Endometrial microvascular endothelial cells (primary cell): ENCODE results near the gene SENP6. TPM values are rescaled to one million over a fixed set of nuclear protein-coding genes. Genes with fewer than 3 reads are reported as not detected.
"Not testable (repeated sequence)": the region's sequence is repeated elsewhere in the genome, so short reads cannot be mapped to it uniquely, and the experiment has no call there.

ENCODE experiments used
- in situ Hi-C: cut with HindIII; loops from 2 replicates; pipeline ENCODE4 v1.10.0; 2017; ENCODE audit warnings: low sequenced_read_pairs, low pct_unique_long_range_greater_than_20kb; ENCODE audit errors: inconsistent ontology term
- total RNA-seq: library from RNA; depleted of rRNA; stranded (reverse); fragments of >200 nt; gene quantifications from one replicate; pipeline ENCODE4 v1.2.3, GENCODE V29; 2015; ENCODE audit errors: inconsistent ontology term

The SENP6 gene, protein sequence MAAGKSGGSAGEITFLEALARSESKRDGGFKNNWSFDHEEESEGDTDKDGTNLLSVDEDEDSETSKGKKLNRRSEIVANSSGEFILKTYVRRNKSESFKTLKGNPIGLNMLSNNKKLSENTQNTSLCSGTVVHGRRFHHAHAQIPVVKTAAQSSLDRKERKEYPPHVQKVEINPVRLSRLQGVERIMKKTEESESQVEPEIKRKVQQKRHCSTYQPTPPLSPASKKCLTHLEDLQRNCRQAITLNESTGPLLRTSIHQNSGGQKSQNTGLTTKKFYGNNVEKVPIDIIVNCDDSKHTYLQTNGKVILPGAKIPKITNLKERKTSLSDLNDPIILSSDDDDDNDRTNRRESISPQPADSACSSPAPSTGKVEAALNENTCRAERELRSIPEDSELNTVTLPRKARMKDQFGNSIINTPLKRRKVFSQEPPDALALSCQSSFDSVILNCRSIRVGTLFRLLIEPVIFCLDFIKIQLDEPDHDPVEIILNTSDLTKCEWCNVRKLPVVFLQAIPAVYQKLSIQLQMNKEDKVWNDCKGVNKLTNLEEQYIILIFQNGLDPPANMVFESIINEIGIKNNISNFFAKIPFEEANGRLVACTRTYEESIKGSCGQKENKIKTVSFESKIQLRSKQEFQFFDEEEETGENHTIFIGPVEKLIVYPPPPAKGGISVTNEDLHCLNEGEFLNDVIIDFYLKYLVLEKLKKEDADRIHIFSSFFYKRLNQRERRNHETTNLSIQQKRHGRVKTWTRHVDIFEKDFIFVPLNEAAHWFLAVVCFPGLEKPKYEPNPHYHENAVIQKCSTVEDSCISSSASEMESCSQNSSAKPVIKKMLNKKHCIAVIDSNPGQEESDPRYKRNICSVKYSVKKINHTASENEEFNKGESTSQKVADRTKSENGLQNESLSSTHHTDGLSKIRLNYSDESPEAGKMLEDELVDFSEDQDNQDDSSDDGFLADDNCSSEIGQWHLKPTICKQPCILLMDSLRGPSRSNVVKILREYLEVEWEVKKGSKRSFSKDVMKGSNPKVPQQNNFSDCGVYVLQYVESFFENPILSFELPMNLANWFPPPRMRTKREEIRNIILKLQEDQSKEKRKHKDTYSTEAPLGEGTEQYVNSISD
- 34.0 TPM for total RNA-seq

DNA sequence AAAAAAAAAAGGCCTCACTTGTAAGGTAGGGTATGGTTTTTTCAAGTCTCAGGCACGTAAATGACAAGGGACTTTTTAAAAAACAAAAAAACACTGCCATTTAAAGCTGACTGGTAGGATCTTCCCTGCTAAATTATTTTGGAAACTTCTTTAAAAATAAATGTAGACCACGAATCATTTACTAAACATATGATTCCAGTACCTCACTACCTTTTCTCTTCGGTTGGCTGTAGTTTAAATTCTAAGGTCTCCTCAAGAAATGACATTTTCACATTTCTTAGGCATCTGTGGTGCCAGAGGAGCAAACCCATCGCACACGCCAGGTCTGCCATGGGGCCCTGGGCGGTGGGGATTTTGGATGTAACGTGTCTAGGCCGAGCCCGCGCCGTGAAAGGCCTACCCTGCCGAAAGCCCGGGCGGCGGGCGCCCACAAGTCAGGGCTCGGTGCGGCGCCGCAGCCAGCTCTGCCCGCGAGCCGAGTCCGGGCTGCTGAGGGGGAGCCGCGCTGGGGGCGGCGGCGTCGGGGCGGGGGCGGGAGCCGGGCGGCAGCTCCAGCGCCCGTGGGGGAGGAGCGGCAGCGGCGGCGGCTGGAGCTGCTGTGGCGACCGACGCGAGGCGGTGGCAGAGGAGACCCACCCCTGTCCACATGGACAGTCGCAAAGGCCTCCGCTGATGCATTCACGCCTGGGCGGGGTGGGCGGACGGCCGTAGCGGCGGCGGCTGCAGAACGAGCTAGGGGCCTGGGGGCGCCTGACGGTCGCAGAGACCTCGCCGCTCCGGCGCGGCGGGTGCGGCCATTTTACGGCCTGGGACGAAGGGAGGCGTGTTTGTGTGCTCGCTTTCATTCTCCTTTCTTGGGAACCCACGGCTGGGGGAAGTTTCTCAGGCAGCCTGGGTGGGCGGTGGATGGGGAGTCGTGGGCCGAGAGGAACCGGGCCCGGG, at the start of gene SENP6:
SENP6 (plus strand) TSS at position 577 of the 942 bp plus-strand sequence. CDS start 645 bp downstream, outside the sequence.
- in situ Hi-C loops = no loop called here

DNA sequence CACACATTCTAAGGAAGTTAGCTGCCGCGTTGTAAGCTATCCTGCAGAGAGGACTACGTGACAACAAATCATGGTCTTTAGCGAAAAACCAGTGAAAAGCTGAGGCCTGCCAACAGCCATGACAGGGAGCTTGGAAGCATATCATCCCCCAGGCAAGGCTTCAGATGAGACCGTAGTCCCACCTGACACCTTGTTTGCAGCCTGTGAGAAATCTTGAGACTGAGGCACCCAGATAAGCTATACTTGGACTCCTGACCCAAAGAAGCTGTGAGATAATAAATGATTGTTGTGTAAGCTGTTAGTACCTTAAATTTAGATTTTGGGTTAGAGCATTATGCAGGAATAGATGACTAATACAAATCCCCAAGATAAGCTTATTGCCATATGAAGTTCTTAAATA, 45.4 kb upstream of the SENP6 start:
- in situ Hi-C loops = no loop called here

DNA sequence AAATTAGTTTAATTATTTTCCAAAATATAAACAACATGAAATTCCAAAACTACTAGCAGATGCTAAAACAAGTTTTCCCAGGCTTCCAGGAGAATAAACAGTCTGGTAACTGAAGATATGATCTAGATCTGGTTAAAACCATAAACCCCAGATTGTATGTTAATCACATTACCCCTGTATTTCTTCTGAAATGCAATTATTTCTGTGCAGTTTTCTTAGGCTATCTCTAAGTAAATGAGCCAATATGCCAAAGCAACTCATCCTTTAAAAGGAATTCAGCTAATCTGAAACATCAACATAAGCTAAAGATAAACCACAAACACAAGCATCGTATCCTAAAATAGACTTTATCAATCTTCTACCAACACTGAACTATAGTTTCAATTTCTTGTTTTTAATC, 44.6 kb upstream of the SENP6 start:
- in situ Hi-C loops = no loop called here

DNA sequence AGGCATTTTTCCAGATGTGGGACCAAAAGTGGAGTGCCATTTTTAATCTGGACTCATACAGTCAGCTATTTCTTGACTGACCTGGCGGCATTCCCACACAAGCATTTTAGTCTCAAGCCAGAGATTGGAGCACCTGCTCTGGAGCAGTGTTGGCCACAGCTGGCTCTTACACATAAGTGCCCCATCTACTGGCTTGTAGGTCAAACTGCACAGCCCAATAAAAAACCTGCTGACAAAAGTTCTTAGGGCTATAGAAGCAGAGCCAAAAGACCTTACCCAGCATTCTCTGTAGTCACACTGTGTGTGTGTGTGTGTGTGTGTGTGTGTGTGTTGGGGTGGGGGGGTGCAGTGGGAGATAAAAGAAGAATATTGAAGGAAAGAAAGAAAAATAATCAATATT, 38.6 kb upstream of the SENP6 start:
- in situ Hi-C loops = no loop called here

DNA sequence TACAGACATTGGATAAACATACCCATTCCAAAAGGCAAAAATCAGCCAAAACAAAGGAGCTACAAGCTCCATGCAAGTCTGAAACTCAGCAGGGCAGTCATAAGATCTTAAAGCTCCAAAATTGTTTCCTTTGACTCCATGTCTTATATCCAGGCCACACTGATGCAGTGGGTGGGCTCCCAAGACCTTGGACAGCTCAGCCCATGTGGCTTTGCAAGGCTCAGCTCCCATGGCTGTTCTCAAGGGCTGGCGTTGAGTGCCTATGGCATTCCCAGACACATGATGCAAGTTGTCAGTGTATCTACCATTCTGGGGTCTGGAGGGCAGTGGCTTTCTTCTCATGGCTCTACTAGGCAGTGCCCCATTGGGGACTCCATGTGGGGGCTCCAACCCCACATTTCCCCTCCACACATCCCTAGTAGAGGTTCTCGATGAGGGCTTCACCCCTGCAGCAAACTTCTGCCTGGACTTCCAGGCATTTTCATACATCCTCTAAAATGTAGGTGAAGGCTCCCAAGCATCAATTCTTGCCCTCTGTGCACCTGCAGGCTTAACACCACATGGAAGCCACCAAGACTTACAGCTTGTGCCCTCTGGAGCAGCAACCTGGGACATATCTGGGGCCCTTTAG, 35.4 kb upstream of the SENP6 start:
- in situ Hi-C loops = no loop called here

DNA sequence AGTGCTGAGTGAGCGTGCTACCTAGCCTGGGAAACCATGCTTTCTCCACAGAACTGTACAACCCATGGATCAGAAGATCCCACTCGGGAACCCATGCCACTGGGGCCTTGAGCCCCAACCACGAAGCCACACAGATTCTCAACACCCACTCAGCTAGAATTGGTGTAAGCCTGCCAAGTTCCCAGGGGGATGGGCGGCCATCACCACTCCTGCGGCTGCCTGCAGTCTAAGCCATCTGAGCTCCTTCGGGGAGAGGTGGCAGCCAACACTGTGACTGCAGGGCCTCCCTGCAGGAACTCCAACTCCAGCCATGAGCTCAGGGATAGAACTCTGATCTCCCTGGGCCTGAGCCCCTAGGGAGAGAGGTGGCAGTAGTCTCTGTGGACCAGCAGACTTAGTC, 33.6 kb upstream of the SENP6 start:
- in situ Hi-C loops = no loop called here

DNA sequence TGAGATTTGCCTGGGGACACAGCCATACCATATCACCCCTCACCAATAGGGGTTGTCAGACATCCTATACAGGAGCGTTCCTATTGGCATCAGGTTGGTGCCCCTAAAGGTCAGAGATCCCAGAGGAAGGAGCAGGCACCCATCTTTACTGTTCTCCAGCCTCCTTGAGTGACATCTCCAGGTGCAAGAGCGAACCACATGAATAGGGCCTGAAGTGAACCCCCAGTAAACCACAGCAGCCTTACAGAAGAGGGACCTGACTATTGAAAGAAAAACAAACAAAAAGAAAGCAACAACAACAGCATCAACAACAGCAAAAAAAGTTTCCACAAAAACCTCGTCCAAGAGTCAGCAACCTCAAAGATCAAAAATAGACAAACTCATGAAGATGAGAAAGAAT, 32.7 kb upstream of the SENP6 start:
- in situ Hi-C loops = no loop called here

DNA sequence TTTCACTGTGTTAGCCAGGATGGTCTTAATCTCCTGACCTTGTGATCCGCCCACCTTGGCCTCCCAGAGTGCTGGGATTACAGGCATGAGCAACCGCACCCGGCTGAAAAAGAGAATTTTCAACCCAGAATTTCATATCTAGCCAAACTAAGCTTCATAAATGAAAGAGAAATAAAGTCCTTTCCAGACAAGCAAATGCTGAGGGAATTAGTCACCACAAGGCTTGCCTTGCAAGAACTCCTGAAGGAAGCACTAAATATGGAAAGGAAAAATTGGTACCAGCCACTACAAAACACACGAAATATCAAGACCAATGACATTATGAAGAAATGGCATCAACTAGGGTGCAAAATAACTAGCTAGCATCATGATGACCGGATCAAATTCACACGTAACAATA, 31.0 kb upstream of the SENP6 start:
- in situ Hi-C loops = not testable (repeated sequence)

DNA sequence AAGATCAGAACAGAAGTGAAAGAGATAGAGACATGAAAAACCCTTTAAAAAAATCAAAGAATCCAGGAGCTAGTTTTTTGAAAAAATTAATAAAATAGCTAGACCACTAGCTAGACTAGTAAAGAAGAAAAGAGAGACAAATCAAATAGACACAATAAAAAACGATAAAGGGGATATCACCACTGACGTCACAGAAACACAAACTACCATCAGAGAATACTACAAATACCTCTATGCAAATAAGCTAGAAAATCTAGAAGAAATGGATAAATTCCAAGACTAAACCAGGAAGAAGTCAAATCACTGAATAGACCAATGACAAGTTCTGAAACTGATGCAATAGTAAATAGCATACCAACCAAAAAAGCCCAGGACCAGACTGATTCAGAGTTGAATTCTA, 29.6 kb upstream of the SENP6 start:
- in situ Hi-C loops = no loop called here

DNA sequence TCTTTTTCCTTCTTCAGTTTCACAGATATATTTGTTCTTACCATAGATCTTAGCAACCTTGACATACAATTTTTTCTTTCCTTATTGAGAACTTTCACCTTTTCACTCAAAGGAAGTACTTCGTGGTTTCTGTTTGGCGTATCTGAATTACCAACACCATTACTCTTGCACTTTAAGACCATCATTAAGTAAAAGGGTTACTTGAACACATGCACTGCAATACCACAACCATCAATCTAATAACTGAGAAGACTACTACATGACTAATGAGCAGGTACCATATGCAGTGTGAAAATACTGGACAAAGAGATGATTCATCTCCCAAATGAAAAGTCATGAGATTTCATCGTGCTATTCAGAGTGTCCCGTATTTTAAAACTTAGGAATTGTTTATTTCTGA, 21.7 kb upstream of the SENP6 start:
- in situ Hi-C loops = no loop called here

DNA sequence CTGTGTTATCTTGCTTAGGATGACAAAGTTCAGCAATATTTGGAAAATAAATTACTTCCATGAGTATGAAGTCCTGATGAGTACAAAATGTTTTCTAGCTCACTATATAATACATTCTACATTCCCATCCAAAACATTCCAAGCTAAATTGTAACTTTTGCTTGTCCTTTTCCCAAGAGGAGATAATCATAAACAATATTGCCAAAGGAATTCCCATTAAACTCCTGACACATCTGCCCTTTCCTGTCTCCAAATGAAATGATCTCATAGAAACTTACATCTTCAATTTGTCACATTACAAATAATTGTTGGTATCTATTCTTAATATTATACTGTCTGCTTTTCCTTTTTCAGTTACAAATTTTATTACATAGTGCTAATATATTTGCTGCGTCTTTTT, 20.4 kb upstream of the SENP6 start:
- in situ Hi-C loops = no loop called here

DNA sequence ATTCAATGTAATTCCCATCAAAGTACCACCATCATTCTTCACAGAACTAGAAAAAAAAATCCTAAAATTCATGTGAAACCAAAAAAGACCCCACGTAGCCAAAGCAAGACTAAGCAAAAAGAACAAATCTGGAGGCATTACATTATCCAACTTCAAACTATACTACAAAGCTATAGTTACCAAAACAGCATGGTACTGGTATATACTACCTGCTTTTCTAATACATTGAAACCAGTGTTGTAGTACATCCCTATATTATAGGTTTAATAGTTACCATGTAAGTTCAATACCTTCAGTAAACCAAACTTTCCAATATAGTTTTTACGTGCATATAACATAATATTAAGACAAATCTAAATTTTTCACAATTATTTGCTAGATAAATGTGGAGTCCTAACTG, 17.1 kb upstream of the SENP6 start:
- in situ Hi-C loops = not testable (repeated sequence)

DNA sequence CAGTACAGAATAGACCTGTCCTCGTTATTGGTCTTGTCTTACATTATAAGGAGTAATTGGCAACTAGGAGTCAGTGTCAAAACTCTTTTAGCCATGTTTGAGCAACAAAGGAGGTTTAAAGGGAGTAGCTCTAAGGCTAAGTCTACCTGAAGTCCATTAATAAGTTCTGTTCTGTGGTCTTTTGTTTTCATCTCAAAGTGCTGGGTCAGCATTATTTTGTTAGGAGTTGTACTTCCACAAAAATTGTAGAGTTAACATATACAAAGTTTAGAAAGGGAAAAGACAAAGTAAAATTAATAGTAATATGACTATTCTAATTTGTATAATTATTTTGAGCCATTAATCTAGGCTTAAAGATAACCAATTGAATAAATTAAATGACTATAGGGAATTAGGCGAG, 12.7 kb upstream of the SENP6 start:
- in situ Hi-C loops = no loop called here

DNA sequence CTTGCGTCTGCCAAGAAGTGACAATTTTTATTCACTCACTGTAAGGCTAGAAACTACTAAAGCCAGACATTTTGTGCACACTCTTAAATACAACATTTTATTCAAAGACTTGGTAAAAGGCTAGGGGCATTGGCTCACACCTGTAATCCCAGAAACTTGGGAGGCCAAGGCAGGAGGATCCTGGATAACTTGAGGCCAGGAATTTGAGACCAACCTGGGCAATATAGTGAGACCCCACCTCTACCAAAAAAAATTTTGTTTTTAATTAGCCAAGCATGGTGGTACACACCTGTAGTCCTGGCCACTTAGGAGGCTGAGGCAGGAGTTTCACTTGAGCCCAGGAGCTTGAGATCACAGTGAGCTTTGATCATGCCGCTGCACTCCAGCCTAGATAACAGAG, 11.3 kb upstream of the SENP6 start:
- in situ Hi-C loops = no loop called here

DNA sequence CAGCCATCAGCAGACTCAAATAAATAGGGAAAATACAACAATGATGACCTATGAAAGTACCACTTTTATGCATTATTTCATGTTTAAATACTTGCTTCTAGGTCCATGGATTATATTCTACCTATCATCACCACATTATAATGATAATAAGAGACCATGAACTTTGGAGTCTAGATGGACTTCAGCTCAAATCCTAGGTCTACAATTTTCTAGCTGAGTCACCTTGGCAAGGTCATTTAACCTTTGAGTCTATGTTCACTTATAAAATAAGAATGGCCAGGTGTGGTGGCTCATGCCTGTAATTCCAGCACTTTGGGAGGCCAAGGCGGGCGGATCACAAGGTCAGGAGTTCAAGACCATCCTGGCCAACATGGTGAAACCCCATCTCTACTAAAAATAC, 5.3 kb upstream of the SENP6 start:
- in situ Hi-C loops = not testable (repeated sequence)

DNA sequence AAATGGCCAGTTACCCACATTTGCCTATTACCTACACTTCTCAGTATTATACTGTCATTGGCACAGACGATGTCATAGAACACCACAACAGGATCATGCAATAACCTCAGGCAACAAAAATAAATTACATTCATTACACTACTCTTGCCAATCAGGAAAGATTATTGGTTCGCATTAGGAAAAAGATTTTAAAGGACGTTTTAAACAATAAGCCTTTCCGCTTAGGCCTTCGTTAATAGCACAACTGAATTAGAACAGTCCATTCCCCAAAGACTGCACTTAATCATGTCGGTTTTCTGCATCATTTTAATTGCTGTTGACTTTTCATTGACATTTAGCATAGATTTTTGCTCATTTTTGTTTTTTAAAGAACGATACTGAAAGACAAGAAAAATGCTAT, 912 bp upstream of the SENP6 start:
- in situ Hi-C loops = no loop called here

DNA sequence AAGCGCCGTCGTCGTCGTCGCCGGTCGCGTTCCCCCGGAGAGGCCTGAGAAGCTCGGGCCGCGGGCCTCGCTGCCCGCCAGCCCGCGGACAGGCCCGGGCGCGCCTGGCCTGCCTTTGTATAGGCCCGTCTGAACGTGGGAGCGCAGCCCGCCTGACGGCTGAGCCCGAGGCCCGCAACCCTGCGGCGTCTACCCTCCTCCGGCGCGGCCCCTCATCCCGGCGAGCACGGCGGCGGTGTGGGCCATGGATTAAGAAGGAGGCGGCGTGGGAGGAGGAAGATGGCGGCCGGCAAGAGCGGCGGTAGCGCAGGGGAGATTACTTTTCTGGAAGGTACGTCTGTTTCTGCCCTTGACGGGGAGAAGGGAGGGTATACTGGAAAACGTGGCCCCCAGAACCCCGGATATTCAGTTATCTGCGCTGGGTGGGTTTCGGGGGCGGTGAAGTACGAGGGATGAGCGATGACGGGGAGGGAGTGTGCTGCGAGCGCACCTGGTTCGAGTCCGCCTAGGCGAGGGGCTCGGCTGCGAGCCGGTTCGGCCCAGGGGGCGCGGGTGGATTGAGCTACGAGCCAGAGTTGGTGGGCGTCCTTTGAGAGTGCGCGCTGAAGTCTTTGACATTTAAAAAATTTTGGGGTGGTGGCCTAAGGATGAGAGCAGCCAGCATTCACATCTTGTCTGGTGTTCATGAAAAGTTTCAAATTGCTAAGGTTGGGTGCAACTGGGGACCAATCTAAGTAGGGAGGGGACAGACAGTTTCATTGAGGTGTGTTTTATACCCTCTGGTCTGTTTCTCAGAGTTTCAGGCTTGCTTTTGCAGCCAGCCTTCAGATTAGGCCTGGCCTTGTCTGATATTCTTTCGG, 796 bp downstream of the SENP6 start:
- in situ Hi-C loops = no loop called here

DNA sequence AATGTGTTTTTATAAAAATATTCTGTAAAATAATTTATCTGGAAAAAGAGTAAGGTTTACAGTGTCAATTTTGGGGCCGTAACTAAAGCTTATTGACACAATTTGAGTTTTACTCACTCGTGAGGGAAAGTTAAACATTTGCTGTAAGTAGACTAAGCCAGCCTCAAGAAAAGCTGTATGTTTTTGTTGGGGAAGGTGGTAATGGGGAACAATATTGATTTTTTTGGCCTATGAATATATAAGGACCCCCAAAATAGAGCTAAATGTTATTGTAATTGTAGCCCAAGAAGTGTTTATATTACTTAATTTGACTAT, 1.4 kb downstream of the SENP6 start:
- in situ Hi-C loops = no loop called here
